Neural crest cell (in vitro differentiated cells): ENCODE measurements around the gene CHGA. TPM values are rescaled to one million over a fixed set of nuclear protein-coding genes. Genes with fewer than 3 reads are reported as not detected.

Experiments used
- DNase-seq: peaks from one replicate; pipeline ENCODE4 v3.0.0; 2021; ENCODE audit warnings: low read depth, mixed read lengths, low spot score
- H3K27ac Mint-ChIP-seq: one replicate; pipeline ENCODE4 v1.8.0; 2021; ENCODE audit warnings: mild to moderate bottlenecking, mixed read lengths; ENCODE audit not compliant: unreplicated experiment
- H3K27me3 Mint-ChIP-seq: 2 replicates; pipeline ENCODE4 v1.8.0; 2021; ENCODE audit warnings: low read depth, mild to moderate bottlenecking, mixed read lengths
- H3K36me3 Mint-ChIP-seq: 2 replicates; pipeline ENCODE4 v1.8.0; 2021; ENCODE audit warnings: low read depth, mild to moderate bottlenecking, mixed read lengths
- H3K4me1 Mint-ChIP-seq: 2 replicates; pipeline ENCODE4 v1.8.0; 2021; ENCODE audit warnings: mixed read lengths
- H3K4me3 Mint-ChIP-seq: one replicate; pipeline ENCODE4 v1.8.0; 2021; ENCODE audit warnings: mild to moderate bottlenecking, mixed read lengths
- H3K9me3 Mint-ChIP-seq: 2 replicates; pipeline ENCODE4 v1.8.0; 2021; ENCODE audit warnings: mixed read lengths
- CTCF ChIP-seq: fragments of 200-600 bp; sonication (generic); conservative IDR thresholded peaks from 2 replicates; pipeline ENCODE4 v1.5.0; 2021; ENCODE audit warnings: antibody characterized with exemption, mild to moderate bottlenecking
- total RNA-seq: library from RNA; stranded (reverse); gene quantifications from 2 replicates; pipeline ENCODE4 v1.2.1, GENCODE V29; 2021

Gene CHGA
- total RNA-seq, 1 donor from 2014 or later = 4.3 TPM

DNA sequence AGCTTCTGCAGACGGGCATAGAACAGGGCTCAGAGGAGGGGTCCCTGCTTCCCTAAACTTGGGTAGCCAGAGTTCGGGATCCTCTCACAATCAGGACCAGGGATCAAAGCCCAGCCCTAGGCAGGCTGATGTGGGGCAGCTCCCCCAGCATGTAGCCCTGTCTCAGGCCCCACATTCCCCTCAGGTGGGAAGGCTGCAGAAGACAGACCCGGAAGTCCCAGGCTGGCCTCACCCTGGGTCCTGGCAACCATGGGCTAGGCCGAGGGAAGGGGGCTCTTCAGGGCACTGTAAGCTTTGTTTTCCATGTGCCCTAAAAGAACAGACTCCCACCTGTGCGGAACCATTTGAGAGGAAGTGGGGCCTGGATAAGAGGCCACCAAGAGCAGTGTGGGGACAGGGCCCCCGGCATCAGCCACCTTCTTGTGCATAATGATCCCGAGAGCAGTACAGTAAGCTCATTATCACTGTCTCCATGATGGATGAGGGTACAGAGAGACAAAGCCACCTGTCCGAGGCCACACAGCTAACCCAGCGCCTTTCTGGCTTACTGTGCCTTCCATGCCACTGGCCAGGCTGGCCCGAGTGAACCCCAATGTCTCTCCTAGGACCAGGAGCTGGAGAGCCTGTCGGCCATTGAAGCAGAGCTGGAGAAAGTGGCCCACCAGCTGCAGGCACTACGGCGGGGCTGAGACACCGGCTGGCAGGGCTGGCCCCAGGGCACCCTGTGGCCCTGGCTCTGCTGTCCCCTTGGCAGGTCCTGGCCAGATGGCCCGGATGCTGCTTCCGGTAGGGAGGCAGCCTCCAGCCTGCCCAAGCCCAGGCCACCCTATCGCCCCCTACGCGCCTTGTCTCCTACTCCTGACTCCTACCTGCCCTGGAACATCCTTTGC is 11.5 kb downstream of the CHGA start:
- Mint-ChIP-seq H3K27ac (no peak overlapping the region), H3K4me1 (no peaks in the 10 kb centered on the region), H3K36me3 (no peaks in the 10 kb centered on the region), H3K4me3 (no peak overlapping the region), H3K9me3 (no peaks in the 10 kb centered on the region), H3K27me3 (no peaks in the 10 kb centered on the region)
- TF ChIP-seq CTCF = no peak
- DNase-seq = no peak

GRCh38 chr14:92935446-92935845 is 12.5 kb downstream of the CHGA start:
- no peak overlapping the region for H3K27ac Mint-ChIP-seq
- no peak for TF ChIP-seq CTCF

GRCh38 chr14:92936085-92936484 is 13.1 kb downstream of the CHGA start:
- TF ChIP-seq CTCF = no peak
- Mint-ChIP-seq H3K4me3 (no peak overlapping the region), H3K27ac (no peak overlapping the region), H3K27me3 (no peaks in the 10 kb centered on the region), H3K9me3 (no peaks in the 10 kb centered on the region), H3K4me1 (no peaks in the 10 kb centered on the region), H3K36me3 (no peaks in the 10 kb centered on the region)
- no peak for DNase-seq

More at GRCh38 chr14:92935446-92935845, 12.5 kb downstream of the CHGA start:
- H3K36me3 Mint-ChIP-seq = no peaks in the 10 kb centered on the region
- no peak for DNase-seq
- H3K9me3 Mint-ChIP-seq = no peaks in the 10 kb centered on the region
- H3K4me1 Mint-ChIP-seq = no peaks in the 10 kb centered on the region
- no peaks in the 10 kb centered on the region for H3K27me3 Mint-ChIP-seq
- no peak overlapping the region for H3K4me3 Mint-ChIP-seq

DNA sequence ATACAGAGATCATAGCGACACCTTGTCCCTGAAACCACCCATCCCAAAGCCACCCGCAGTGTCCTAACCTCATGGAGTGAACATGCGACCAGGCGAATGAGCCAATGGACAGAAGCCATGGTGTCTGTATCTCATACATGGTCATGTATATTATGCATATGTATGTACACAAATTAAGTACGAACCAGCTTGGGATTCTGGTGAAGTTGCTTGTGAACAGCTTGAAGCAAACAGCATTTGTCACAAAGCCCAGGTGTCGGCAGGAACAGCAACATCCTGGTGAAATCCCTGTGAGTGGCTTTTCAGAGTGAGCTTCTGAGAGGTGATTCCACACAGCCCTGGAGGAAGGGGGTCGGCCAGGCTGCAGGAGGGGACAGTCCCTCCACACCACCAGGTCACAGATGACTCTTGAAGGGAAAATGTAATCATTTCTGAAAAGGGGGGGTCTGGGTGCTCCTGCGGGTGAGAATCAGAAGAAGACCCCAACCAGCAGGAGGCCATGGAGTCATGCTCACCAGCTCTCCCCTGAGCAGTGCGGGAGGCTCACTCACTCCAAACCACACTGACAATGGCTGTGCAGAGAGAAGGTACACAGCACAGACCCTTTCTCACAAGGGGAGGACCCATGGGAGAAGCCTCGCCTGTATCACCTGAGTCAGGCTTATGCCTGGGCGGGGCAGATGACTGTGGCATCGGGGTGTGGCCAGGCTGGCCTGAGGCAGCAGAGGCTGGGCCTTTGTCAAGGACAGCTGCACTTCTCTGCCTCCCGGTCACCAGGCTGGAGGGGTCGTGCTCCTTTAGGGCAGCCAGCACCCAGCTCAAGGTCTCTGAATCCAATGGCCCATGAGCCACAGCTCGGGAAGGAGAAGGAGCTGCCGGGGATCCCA is 14.3 kb downstream of the CHGA start:
- Mint-ChIP-seq H3K9me3 (no peaks in the 10 kb centered on the region), H3K27ac (no peak overlapping the region), H3K36me3 (no peaks in the 10 kb centered on the region), H3K4me1 (no peaks in the 10 kb centered on the region), H3K4me3 (no peak overlapping the region), H3K27me3 (no peaks in the 10 kb centered on the region)
- no peak for TF ChIP-seq CTCF
- no peak for DNase-seq

DNA sequence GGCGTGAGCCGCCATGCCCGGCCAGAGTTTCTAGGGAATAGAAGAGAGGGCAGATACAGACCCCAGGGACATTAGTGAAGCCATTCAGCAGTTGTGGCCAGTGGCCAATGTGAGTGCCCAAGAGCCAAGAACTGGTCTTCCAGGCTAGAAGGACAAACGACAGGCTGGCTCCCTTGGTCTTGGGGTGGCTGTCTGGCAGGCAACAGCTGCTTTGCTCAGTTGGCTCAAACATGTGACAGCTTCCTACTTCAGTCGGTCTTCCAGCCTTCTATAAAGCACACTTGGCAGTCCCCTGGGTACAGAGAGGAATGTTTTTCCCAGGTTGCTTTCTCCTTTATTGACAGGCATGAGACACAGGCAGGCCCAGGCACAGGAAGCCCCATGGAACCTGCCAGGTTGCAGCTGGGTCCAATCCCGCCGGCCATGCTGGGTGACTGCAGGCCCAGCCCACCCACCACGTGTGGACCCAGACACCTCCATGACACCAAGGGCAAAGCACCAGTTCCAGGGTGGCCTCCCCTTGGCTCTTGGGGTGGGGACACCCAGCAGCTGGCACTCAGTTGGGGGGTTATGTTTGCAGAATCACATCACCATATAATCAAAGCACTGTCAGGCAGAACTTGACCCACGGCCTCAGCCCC is 15.4 kb downstream of the CHGA start:
- Mint-ChIP-seq H3K27me3 (no peaks in the 10 kb centered on the region), H3K4me3 (no peak overlapping the region), H3K27ac (no peak overlapping the region), H3K4me1 (no peaks in the 10 kb centered on the region), H3K36me3 (no peaks in the 10 kb centered on the region), H3K9me3 (no peaks in the 10 kb centered on the region)
- no peak for DNase-seq
- TF ChIP-seq CTCF = no peak
